Karpas-422 (cell line): ENCODE data around the gene LNX2. TPM values are rescaled to one million over a fixed set of nuclear protein-coding genes. Genes with fewer than 3 reads are reported as not detected.
A peak's percentile ranks its signal among the peaks of the same experiment; 100 is the strongest.

Source experiments
- DNase-seq: peaks from one replicate; pipeline ENCODE4 v3.0.0-alpha.2; 2015
- H2AFZ ChIP-seq: fragments of 200-600 bp; sonication (generic); 2 replicates; pipeline ENCODE4 v1.6.1; 2014; ENCODE audit warnings: antibody characterized with exemption, low read length, mixed read lengths
- H3K27ac ChIP-seq: fragments of 200-600 bp; sonication (generic); 2 replicates; pipeline ENCODE4 v1.5.1; 2014; ENCODE audit warnings: mild to moderate bottlenecking, low read length, moderate library complexity
- H3K27me3 ChIP-seq: fragments of 200-600 bp; sonication (generic); 2 replicates; pipeline ENCODE4 v1.6.1; 2014; ENCODE audit warnings: low read length, mixed read lengths
- H3K36me3 ChIP-seq: fragments of 200-600 bp; sonication (generic); 2 replicates; pipeline ENCODE4 v1.6.1; 2014; ENCODE audit warnings: low read length, mixed read lengths; ENCODE audit not compliant: insufficient read depth
- H3K4me1 ChIP-seq: fragments of 200-600 bp; sonication (generic); 2 replicates; pipeline ENCODE4 v1.6.1; 2014; ENCODE audit warnings: mild to moderate bottlenecking, low read length, mixed read lengths
- H3K4me2 ChIP-seq: fragments of 200-600 bp; sonication (generic); 2 replicates; pipeline ENCODE4 v1.6.1; 2014; ENCODE audit warnings: low read length, low read depth, mild to moderate bottlenecking; ENCODE audit not compliant: poor library complexity, severe bottlenecking
- H3K4me3 ChIP-seq: fragments of 200-600 bp; sonication (generic); 2 replicates; pipeline ENCODE4 v1.5.1; 2014; ENCODE audit warnings: mild to moderate bottlenecking, antibody characterized with exemption, low read length, mixed read lengths
- H3K79me2 ChIP-seq: fragments of 200-600 bp; sonication (generic); 2 replicates; pipeline ENCODE4 v1.6.1; 2014; ENCODE audit warnings: mild to moderate bottlenecking, low read length, mixed read lengths
- H3K9ac ChIP-seq: fragments of 200-600 bp; sonication (generic); 2 replicates; pipeline ENCODE4 v1.6.0; 2014; ENCODE audit warnings: low read length
- H3K9me2 ChIP-seq: fragments of 200-600 bp; sonication (generic), shearing (Covaris generic); replicated peaks from 2 replicates; pipeline ENCODE4 v1.6.0; 2014; ENCODE audit warnings: mild to moderate bottlenecking, low read length, moderate library complexity; ENCODE audit not compliant: insufficient read depth
- H3K9me3 ChIP-seq: fragments of 300-700, 200-600 bp; sonication (generic); 2 replicates; pipeline ENCODE4 v1.6.1; 2014; ENCODE audit warnings: low read length, mixed read lengths
- H4K20me1 ChIP-seq: fragments of 200-600 bp; sonication (generic); 2 replicates; pipeline ENCODE4 v1.6.1; 2014; ENCODE audit warnings: mild to moderate bottlenecking, antibody characterized with exemption, low read length, low read depth; ENCODE audit not compliant: insufficient read depth
- total RNA-seq: library from RNA; depleted of rRNA; stranded (reverse); fragments of >200 nt; shearing (Covaris generic); gene quantifications from 2 replicates; pipeline ENCODE4 v1.2.3, GENCODE V29; 2014; ENCODE audit warnings: low replicate concordance; rRNA removed

The LNX2 gene
- total RNA-seq = 4.2 and 5.4 TPM in 2 replicates

DNA sequence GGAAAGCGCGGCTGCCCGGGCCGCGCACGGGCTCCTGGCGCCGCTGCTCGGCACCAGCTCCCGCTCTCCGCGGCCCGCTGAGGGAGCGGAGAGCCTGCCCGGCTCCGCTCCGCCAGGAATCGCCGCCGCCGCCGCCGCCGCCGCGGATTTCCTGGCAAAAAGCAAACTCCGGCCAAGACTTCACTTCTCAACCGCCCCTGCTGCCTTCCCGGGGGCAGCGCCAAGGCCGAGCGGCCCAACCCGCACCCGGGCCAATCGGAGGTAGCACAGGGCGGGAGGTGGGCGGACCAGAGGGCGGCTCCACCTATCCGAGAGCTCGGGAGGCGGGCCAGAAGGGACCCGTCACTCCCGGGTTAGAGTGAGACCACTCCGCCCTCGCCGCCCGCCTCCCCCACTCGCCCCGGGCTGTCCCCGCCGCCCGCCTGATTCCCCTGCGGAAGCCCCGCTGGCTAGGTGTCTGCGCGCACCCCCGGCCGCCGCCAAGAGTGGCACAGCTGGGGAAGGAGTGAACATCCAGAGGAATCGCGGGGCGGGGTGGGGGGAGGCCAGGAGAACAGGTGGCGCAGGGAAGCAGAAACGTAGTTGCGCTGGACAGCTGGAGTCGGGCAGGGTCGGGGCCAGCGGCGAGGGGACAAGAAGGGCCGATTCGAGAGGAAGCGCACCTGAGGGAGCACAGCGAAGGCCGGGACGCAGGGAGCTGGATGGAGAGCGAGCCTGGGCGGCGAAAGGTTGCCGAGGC, at the start of gene LNX2:
Gene LNX2, minus strand, starts transcription at position 153 of the 739 bp plus-strand sequence. CDS start 38,826 bp downstream, outside the sequence.
- H4K20me1 ChIP-seq = peaks cover 31% of the 10 kb centered on the region
- peak within 1 kb of the TSS; percentile 93 for H3K4me3 ChIP-seq
- H3K4me1 ChIP-seq = peaks cover 39% of the 10 kb centered on the region
- peak within 1 kb of the TSS; percentile 52 for H2AFZ ChIP-seq
- peak; percentile 99 for DNase-seq
- peak within 1 kb of the TSS; percentile 68 for H3K27ac ChIP-seq
- peak within 1 kb of the TSS; percentile 94 for H3K4me2 ChIP-seq
- no peaks in the 10 kb centered on the region for H3K27me3 ChIP-seq
- peak within 1 kb of the TSS; percentile 76 for H3K9ac ChIP-seq
- no peaks in the 10 kb centered on the region for H3K9me2 ChIP-seq
- peaks cover 52% of the 10 kb centered on the region for H3K79me2 ChIP-seq
- H3K9me3 ChIP-seq = no peaks in the 10 kb centered on the region
- peaks cover 23% of the 10 kb centered on the region for H3K36me3 ChIP-seq

DNA sequence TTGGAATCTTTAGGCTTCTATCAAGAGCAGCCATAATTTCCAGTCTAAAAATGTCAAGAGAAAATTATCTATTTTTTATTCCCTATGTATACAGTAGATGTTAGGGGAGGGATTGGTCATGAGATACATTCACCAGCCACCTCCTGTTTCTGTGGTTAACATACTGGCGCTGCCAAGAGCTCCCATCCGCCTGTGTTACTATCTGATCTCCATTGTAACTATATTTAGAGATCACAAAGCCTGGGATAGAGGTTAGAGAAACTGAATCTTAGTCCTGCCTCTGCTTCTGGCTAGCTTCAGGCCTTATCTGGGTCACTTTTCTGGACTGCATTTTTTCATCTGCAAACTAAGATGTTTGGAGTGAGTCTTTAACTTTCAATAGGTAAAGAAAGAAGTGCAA, 47.6 kb upstream of the LNX2 start:
- H3K4me1 ChIP-seq = no peaks in the 10 kb centered on the region
- H2AFZ ChIP-seq = no peak overlapping the region
- no peaks in the 10 kb centered on the region for H3K27me3 ChIP-seq
- no peak overlapping the region for H3K9ac ChIP-seq
- H3K4me3 ChIP-seq = no peak overlapping the region
- no peak for DNase-seq
- H3K79me2 ChIP-seq = no peaks in the 10 kb centered on the region; the same call in 1 of the 2 replicates
- H3K4me2 ChIP-seq = no peak overlapping the region
- peaks cover 12% of the 10 kb centered on the region; the same call in 1 of the 2 replicates for H3K36me3 ChIP-seq
- H3K9me3 ChIP-seq = no peaks in the 10 kb centered on the region
- 0 out of 2 replicates have a peak, but pooled peaks cover 10% of the 10 kb centered on the region for H4K20me1 ChIP-seq
- no peaks in the 10 kb centered on the region for H3K9me2 ChIP-seq
- H3K27ac ChIP-seq = no peak overlapping the region

DNA sequence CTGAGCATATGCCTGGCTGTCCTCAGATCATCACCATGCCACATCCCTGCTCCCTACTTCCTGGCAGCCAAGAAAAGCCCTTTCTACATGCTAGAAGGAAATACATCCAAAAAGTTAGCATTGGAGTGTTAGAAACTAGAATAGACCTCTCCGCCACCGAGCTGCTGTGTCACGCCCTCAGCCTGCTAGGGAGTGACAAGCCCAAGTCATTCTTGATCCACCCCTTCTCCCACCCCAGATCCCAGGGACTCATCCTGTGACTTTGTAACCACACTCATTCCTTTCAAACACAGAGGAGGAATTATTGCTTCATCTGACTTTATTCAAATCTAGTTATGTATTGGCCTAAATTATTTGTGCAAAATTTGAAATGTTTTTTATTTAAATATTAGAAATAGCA, 46.6 kb upstream of the LNX2 start:
- no peaks in the 10 kb centered on the region for H3K27me3 ChIP-seq
- no peaks in the 10 kb centered on the region for H3K9me2 ChIP-seq
- H2AFZ ChIP-seq = no peak overlapping the region
- no peak for DNase-seq
- H3K27ac ChIP-seq = no peak overlapping the region
- peaks cover 12% of the 10 kb centered on the region; the same call in 1 of the 2 replicates for H3K36me3 ChIP-seq
- no peak overlapping the region for H3K4me3 ChIP-seq
- 0 out of 2 replicates have a peak, but pooled peaks cover 10% of the 10 kb centered on the region for H4K20me1 ChIP-seq
- H3K4me1 ChIP-seq = no peaks in the 10 kb centered on the region
- no peaks in the 10 kb centered on the region for H3K9me3 ChIP-seq
- H3K4me2 ChIP-seq = no peak overlapping the region
- H3K9ac ChIP-seq = no peak overlapping the region
- H3K79me2 ChIP-seq = peaks cover 5% of the 10 kb centered on the region; the same call in 1 of the 2 replicates

DNA sequence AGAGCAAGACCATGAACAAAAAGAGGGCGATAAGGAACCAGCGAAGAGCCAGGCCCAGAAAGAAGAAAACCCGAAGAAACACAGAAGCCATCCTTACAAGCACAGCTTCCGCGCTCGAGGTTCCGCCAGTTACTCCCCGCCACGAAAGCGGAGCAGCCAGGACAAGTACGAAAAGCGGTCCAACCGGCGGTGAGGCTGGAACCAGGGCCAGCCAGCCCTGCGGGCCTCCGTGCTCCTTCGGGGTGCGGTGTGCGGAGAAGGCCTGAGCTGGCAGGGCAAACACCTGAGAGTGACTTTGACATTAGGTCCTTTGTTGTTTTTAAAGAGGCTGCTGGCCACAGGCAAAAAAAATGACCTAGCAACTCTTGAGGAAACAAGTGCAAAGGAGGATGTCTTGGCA, 45.4 kb upstream of the LNX2 start:
- Histone ChIP-seq H4K20me1 (0 out of 2 replicates have a peak, but pooled peaks cover 10% of the 10 kb centered on the region), H3K9me3 (no peaks in the 10 kb centered on the region), H2AFZ (no peak overlapping the region)

DNA sequence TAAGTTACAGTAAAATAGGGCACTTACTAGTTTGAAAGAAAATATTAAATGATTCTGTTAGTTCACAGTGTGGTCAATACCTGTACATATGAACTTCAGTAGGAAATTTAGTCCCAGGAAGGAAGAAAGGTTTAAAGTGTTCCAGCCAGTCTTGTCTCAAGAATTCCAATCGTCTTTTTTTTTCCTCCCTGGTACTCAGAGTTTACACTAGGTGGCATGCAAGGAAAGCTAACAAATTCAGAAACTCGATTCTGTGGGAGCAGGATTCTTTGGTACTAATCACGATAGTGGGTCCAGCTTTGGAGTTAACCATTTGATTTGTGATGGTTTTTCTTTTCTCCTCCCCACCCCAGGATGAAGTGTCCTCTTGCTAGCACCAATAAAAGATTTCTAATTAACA, 45.0 kb upstream of the LNX2 start:
- H3K4me3 ChIP-seq = no peak overlapping the region
- H3K79me2 ChIP-seq = peaks cover 15% of the 10 kb centered on the region; the same call in 1 of the 2 replicates
- H3K4me2 ChIP-seq = no peak overlapping the region
- H3K4me1 ChIP-seq = no peaks in the 10 kb centered on the region
- DNase-seq = no peak
- peaks cover 12% of the 10 kb centered on the region; the same call in 1 of the 2 replicates for H3K36me3 ChIP-seq
- H2AFZ ChIP-seq = no peak overlapping the region
- H4K20me1 ChIP-seq = 0 out of 2 replicates have a peak, but pooled peaks cover 10% of the 10 kb centered on the region
- no peaks in the 10 kb centered on the region for H3K9me3 ChIP-seq
- H3K27me3 ChIP-seq = no peaks in the 10 kb centered on the region
- H3K27ac ChIP-seq = no peak overlapping the region
- H3K9me2 ChIP-seq = no peaks in the 10 kb centered on the region
- no peak overlapping the region for H3K9ac ChIP-seq

More for the DNA sequence above, 45.4 kb upstream of the LNX2 start:
- Histone ChIP-seq H3K36me3 (peaks cover 12% of the 10 kb centered on the region; the same call in 1 of the 2 replicates), H3K27me3 (no peaks in the 10 kb centered on the region), H3K9me2 (no peaks in the 10 kb centered on the region), H3K4me3 (no peak overlapping the region), H3K27ac (no peak overlapping the region), H3K9ac (no peak overlapping the region), H3K4me1 (no peaks in the 10 kb centered on the region), H3K79me2 (peaks cover 12% of the 10 kb centered on the region; the same call in 1 of the 2 replicates), H3K4me2 (no peak overlapping the region)
- no peak for DNase-seq

DNA sequence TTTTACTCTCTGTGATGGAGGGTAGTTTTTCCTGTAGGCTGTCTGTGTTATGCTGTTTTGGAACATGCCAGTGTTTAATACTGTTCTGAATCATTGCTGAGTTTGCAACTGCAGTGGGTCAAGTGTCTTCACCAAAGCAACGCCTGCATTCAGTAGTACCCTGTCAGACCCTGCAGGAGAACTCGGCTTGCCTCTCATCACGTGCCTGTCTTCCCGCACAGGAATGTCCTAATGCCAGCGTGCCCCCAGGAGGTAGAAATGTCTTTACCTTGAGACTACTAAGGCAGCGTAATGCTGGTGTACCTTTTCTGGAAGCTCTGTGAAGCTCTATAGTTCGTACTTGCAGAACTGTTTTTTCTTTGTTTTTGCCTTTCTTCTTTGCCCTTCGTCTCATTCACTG, 43.6 kb upstream of the LNX2 start:
- DNase-seq = no peak
- Histone ChIP-seq H3K9me3 (no peaks in the 10 kb centered on the region), H3K4me1 (no peaks in the 10 kb centered on the region), H3K4me3 (no peak overlapping the region), H2AFZ (no peak overlapping the region), H3K27me3 (no peaks in the 10 kb centered on the region), H3K79me2 (peaks cover 26% of the 10 kb centered on the region), H4K20me1 (0 out of 2 replicates have a peak, but pooled peaks cover 10% of the 10 kb centered on the region), H3K27ac (no peak overlapping the region), H3K36me3 (peaks cover 12% of the 10 kb centered on the region; the same call in 1 of the 2 replicates), H3K9me2 (no peaks in the 10 kb centered on the region), H3K4me2 (no peak overlapping the region), H3K9ac (no peak overlapping the region)

DNA sequence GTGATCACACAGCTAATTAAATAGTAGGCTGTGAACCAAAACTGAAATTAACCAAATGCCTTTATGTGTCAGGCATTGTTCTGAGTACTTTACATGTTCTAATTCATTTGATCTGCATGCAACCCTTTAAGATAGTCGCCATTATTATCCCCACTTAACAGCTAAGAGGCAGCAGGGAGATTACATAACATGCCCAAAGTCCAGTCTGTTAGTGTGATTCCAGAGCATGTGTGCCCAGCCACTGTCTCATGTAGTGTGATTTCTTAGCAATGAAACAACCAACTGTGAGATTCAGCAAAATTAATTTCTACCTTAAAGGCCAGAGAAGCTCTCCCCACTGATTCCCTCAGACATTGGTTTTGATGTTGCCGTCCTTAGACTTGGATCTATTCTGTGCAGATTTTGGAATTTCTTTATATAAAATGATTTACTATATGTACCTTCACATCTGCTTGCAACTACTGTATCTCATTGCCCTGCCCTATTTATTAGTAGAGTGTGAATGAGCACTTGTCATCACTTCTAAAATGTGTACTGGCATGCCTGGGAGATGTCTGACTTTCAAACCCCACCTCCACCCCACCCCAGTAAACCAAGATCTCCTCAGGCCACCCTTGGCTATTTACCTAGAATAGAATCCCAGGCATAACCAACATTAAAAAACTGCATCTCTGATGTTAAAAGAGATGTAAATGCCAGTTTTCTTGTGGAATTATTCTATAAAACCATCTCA, 42.6 kb upstream of the LNX2 start:
- H3K9ac ChIP-seq = no peak overlapping the region
- H3K27me3 ChIP-seq = no peaks in the 10 kb centered on the region
- H3K4me2 ChIP-seq = no peak overlapping the region
- H2AFZ ChIP-seq = no peak overlapping the region
- no peak overlapping the region for H3K4me3 ChIP-seq
- no peaks in the 10 kb centered on the region for H3K4me1 ChIP-seq
- H4K20me1 ChIP-seq = 0 out of 2 replicates have a peak, but pooled peaks cover 10% of the 10 kb centered on the region
- no peak for DNase-seq
- H3K9me2 ChIP-seq = no peaks in the 10 kb centered on the region
- peaks cover 12% of the 10 kb centered on the region; the same call in 1 of the 2 replicates for H3K36me3 ChIP-seq
- H3K27ac ChIP-seq = no peak overlapping the region
- H3K79me2 ChIP-seq = peaks cover 37% of the 10 kb centered on the region
- H3K9me3 ChIP-seq = no peaks in the 10 kb centered on the region

DNA sequence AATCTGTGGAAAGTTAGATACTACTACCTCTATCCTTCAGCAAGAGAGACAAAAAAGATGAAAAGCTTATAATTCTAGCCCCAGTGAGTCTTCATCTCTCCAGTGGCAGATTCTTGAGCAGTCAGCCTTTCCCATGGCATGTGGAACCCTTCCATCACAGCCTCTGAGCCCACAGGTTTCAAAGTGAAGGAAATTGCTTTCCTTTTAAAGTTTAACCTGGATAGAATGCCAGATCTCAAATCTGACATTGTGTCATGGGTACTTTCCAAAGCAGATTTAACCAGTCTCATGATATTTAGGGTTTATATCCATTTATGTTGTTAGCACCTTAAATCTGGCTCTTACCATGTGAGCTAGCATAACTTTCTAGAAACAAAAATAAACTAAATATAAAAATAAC, 40.7 kb upstream of the LNX2 start:
- no peak overlapping the region for H3K4me3 ChIP-seq
- 0 out of 2 replicates have a peak, but pooled peaks cover 10% of the 10 kb centered on the region for H4K20me1 ChIP-seq
- no peak overlapping the region for H3K27ac ChIP-seq
- no peak overlapping the region for H3K9ac ChIP-seq
- H3K4me2 ChIP-seq = no peak overlapping the region
- H2AFZ ChIP-seq = no peak overlapping the region
- no peaks in the 10 kb centered on the region for H3K9me2 ChIP-seq
- no peaks in the 10 kb centered on the region for H3K9me3 ChIP-seq
- no peaks in the 10 kb centered on the region for H3K4me1 ChIP-seq
- no peaks in the 10 kb centered on the region for H3K27me3 ChIP-seq
- DNase-seq = no peak
- H3K36me3 ChIP-seq = peaks cover 5% of the 10 kb centered on the region; the same call in 1 of the 2 replicates
- H3K79me2 ChIP-seq = peaks cover 52% of the 10 kb centered on the region
